DOHH2 (cell line): ENCODE results near the gene GBA2.

ENCODE experiments used
- EZH2phosphoT487 ChIP-seq: fragments of 200-600 bp; sonication (generic); IDR thresholded peaks from 2 replicates; pipeline ENCODE4 v1.6.1; 2017; ENCODE audit warnings: borderline replicate concordance, mild to moderate bottlenecking, antibody characterized with exemption, low read length, moderate library complexity, mixed read lengths
- TF ChIP-seq, protein P1 (sequence below): fragments of 200-600 bp; sonication (generic); IDR thresholded peaks from one replicate; pipeline ENCODE4 v1.5.1; 2014; ENCODE audit warnings: antibody characterized with exemption, mild to moderate bottlenecking, low read depth, low read length; ENCODE audit not compliant: poor library complexity, severe bottlenecking

DNA sequence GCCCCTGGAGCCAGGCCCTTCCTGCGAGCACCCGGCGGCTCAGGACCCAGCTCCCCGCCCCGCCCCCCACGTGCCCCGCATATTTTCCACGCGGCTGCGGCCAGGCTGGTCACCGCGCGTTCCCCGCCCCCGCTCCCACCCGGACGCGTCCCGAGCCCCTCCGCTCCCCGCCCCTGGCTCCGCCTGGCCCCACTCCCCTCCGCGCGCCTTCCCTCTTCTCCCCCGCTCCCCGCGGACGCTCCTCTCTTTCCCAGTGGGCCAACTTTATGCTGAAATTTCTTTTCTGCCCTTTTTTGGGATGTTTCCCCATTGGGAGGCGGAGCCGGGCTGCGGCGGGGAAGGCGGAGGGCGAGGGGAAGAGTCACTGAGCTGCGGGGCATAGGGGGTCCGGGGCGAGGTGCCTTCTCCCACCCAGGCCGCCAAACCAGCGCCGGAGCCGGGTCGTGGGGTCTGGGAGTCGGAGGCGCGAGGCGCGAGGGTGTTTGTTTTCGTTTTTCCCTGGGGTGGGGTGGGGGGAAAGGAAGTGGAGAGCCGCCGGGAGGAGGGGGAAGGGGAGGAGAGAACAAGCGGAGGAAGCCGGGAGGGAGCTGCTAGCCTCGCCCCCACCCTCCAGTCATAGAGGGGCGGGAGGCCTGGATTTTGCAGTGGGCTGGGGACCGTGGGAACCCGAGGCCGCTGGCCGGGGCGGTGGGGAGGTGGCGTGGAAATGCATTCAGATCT lies 58.3 kb downstream of the GBA2 start:
- TF ChIP-seq, protein P1, sequence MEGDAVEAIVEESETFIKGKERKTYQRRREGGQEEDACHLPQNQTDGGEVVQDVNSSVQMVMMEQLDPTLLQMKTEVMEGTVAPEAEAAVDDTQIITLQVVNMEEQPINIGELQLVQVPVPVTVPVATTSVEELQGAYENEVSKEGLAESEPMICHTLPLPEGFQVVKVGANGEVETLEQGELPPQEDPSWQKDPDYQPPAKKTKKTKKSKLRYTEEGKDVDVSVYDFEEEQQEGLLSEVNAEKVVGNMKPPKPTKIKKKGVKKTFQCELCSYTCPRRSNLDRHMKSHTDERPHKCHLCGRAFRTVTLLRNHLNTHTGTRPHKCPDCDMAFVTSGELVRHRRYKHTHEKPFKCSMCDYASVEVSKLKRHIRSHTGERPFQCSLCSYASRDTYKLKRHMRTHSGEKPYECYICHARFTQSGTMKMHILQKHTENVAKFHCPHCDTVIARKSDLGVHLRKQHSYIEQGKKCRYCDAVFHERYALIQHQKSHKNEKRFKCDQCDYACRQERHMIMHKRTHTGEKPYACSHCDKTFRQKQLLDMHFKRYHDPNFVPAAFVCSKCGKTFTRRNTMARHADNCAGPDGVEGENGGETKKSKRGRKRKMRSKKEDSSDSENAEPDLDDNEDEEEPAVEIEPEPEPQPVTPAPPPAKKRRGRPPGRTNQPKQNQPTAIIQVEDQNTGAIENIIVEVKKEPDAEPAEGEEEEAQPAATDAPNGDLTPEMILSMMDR: no peak
- TF ChIP-seq EZH2phosphoT487: no peak
